Activated CD4-positive, alpha-beta T cell treated with anti-CD3 and anti-CD28 coated beads, Interleukin-2, Interleukin-4, amounts not matched to agents 100 ng/mL and 50 ng/mL, durations not matched to agents 16 hours and 8 hours (primary cell): ENCODE results near the gene CXCL10.

ENCODE experiments used
- DNase-seq: peaks from one replicate; pipeline ENCODE4 v3.0.0-alpha.2; 2020; ENCODE audit warnings: low spot score

Gene CXCL10

DNA sequence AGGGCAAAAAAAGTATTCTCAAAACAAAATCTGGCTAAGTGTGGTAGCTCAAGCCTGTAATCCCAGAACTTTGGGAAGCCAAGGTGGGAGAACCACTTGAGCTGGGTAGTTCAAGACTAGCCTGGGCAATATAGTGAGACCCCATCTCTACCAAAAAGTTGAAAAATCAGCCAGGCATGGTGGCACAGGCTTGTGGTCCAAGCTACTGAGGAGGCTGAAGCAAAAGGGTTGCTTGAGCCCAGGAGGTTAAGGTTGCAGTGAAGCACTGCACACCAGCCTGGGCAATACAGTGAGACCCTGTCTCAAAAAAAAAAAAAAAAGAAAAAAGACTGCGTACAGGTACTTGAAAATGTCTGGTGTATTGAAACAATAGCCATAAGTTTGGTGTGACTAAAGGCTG is 30.8 kb downstream of the CXCL10 start:
- no peak for DNase-seq

GRCh38 chr4:75989846-75990528 is 33.3 kb downstream of the CXCL10 start:
- DNase-seq = no peak

GRCh38 chr4:75985116-75985515 is 38.2 kb downstream of the CXCL10 start:
- no peak for DNase-seq

- no peak for DNase-seq
These were observed 42.7 kb downstream of the CXCL10 start for GRCh38 chr4:75980576-75980975.

GRCh38 chr4:75976177-75976576 is 47.1 kb downstream of the CXCL10 start:
- no peak for DNase-seq

DNA sequence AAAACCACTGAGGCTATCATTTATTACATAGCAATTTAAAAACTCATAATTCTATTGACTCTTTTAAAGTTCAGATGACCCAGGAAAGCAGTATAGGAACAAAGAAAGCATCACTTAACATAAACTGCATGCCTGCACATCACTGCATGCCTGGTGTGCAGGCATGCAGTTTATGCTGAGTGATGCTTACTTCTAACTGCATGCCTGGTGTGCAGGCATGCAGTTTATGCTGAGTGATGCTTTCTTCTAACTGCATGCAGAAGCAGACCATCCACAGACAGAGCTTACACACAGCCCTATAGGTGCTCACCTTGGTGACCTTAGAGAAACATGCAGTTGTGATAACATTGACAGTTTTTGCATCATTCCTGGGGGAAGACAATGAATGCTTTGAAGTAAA is 49.5 kb downstream of the CXCL10 start:
- DNase-seq = no peak
